Keratinocyte (primary cell): Measurements from ENCODE around the gene FGFR2. TPM values are rescaled to one million over a fixed set of nuclear protein-coding genes. Genes with fewer than 3 reads are reported as not detected.

Experiments used
- DNase-seq: peaks from one replicate; pipeline ENCODE4 v3.0.0-alpha.2; 2011; ENCODE audit warnings: low read depth, missing footprints, low spot score
- FAIRE-seq: peaks from 2 replicates; lab custom pipeline; 2011; peaks lifted over from hg19 to GRCh38; lab: Jason Lieb, UNC
- H2AFZ ChIP-seq: 2 replicates; pipeline ENCODE4 v1.6.0; 2012; ENCODE audit warnings: low read length, control low read depth, inconsistent platforms; ENCODE audit not compliant: control insufficient read depth
- H3K27ac ChIP-seq: 2 replicates; pipeline ENCODE4 v1.5.1; 2011; ENCODE audit warnings: low read length; ENCODE audit not compliant: control insufficient read depth, insufficient read depth
- H3K27me3 ChIP-seq: 3 replicates; pipeline ENCODE4 v1.6.0; 2011; ENCODE audit warnings: low read length; ENCODE audit not compliant: control insufficient read depth, insufficient read depth; ENCODE audit errors: extremely low read depth
- H3K36me3 ChIP-seq, 2 experiments: 2 replicates in 1 of 2; 3 replicates in 1 of 2; pipeline ENCODE4 v1.5.1; 2011; ENCODE audit warnings: low read length in 2 of 2, mild to moderate bottlenecking in 1 of 2; ENCODE audit not compliant: control insufficient read depth in 2 of 2, insufficient read depth in 2 of 2; ENCODE audit errors: extremely low read depth in 1 of 2
- H3K4me1 ChIP-seq: 3 replicates; pipeline ENCODE4 v1.5.1; 2011; ENCODE audit warnings: low read length; ENCODE audit not compliant: control insufficient read depth, insufficient read depth; ENCODE audit errors: extremely low read depth
- H3K4me2 ChIP-seq: 3 replicates; pipeline ENCODE4 v1.6.0; 2011; ENCODE audit warnings: low read depth, low read length; ENCODE audit not compliant: control insufficient read depth, insufficient read depth; ENCODE audit errors: extremely low read depth
- H3K4me3 ChIP-seq, 3 experiments: fragments of 200-600 bp in 1 of 3; sonication (generic) in 1 of 3; 2 replicates in 2 of 3; 3 replicates in 1 of 3; pipeline ENCODE4 v1.5.1; 2011 to 2016; ENCODE audit warnings: low read length in 3 of 3, mild to moderate bottlenecking in 3 of 3, control low read depth in 2 of 3, inconsistent platforms in 1 of 3, low read depth in 1 of 3, mixed read lengths in 1 of 3, mixed run types in 1 of 3, moderate library complexity in 1 of 3; ENCODE audit not compliant: control insufficient read depth in 2 of 3, insufficient read depth in 2 of 3; ENCODE audit errors: extremely low read depth in 1 of 3
- H3K79me2 ChIP-seq: 2 replicates; pipeline ENCODE4 v1.6.0; 2012; ENCODE audit warnings: low read length; ENCODE audit not compliant: control insufficient read depth, insufficient read depth
- H3K9ac ChIP-seq: 3 replicates; pipeline ENCODE4 v1.6.0; 2011; ENCODE audit warnings: low read length; ENCODE audit not compliant: control insufficient read depth, insufficient read depth; ENCODE audit errors: extremely low read depth
- H3K9me1 ChIP-seq: 3 replicates; pipeline ENCODE4 v1.6.0; 2011; ENCODE audit warnings: low read length; ENCODE audit not compliant: control insufficient read depth, insufficient read depth; ENCODE audit errors: extremely low read depth
- H3K9me3 ChIP-seq: 2 replicates; pipeline ENCODE4 v1.5.1; 2012; ENCODE audit warnings: low read depth, low read length; ENCODE audit not compliant: control insufficient read depth
- H4K20me1 ChIP-seq: 3 replicates; pipeline ENCODE4 v1.6.0; 2011; ENCODE audit warnings: low read length; ENCODE audit not compliant: control insufficient read depth, insufficient read depth; ENCODE audit errors: extremely low read depth
- EZH2 ChIP-seq: IDR thresholded peaks from one replicate; pipeline ENCODE4 v1.6.1; 2012; ENCODE audit warnings: inconsistent platforms, mild to moderate bottlenecking, low read length, moderate library complexity
- dilution Hi-C: fragments of 300-500 bp; cut with MboI; formaldehyde crosslinking; loops from one replicate; pipeline ENCODE4 v1.7.0; 2020; ENCODE audit warnings: low sequenced_read_pairs; ENCODE audit not compliant: extremely low pct_ligation_motif_present
- polyA plus RNA-seq, 5 experiments: library from polyadenylated mRNA; depleted of rRNA in 3 of 5; stranded (reverse) in 3 of 5; stranded (forward) in 1 of 5; unstranded in 1 of 5; fragments of >200 nt; gene quantifications; 1 replicate in 1 of 5; 2 replicates in 3 of 5; 3 replicates in 1 of 5; pipeline versions ENCODE4 v1.2.1 to v1.2.3, GENCODE V29; 2011 to 2012; ENCODE audit warnings: missing spikeins in 2 of 5, low read depth in 1 of 5, low replicate concordance in 1 of 5
- TF ChIP-seq, protein P1 (sequence below), 3 experiments: IDR thresholded peaks in 1 of 3; conservative IDR thresholded peaks in 1 of 3; optimal IDR thresholded peaks in 1 of 3; 2 replicates in 2 of 3; 3 replicates in 1 of 3; pipeline versions ENCODE3 to v1.5.1; 2011; ENCODE audit warnings: low read length in 3 of 3, mild to moderate bottlenecking in 3 of 3, moderate library complexity in 2 of 3, control low read depth in 1 of 3, inconsistent platforms in 1 of 3; ENCODE audit not compliant: insufficient read depth in 2 of 3; ENCODE audit errors: extremely low read depth in 1 of 3

Gene FGFR2
- polyA plus RNA-seq, 1 donor (not counting 4 experiments of a cell fraction or from before 2014, with no cell fraction given), result 20.6 TPM

DNA sequence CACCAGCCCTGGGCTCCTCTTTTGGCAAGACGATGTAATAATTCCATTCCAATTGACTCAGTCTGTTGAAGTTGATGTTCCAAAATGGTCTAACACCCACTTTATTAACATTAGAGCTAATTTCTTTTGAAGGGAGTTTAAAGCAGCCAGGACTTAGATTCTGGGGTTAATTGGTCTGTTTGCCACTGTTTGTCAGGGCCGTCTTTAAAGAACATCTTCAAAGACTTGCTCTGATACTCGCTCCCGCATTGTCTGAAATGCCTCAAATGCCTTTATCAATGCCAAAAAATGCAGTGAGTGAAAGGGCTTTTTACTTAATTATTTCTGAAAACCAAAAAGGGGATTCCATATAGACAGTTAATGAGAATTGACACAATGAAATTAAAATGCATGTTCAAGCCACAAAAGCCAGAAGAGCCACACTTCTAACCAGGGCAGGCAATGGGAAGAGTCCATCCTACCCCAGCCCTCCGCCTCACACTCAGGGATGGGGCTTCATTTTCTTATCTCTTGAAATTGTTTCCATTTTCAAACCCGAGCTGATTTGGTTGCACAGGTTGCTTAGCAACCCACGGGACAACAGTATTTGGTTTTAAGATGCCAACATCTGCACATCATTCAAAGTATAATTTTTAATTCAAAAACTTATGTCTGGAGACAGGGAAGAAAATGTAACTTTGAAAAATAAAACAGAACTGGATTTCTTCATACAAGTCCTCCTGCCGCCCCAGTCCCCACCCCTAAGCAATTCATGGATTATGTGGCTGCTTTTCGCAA lies 163.0 kb downstream of the FGFR2 start:
- Histone ChIP-seq H3K4me1 (no peaks in the 10 kb centered on the region), H2AFZ (no peak overlapping the region)
- dilution Hi-C loops, result no loop called here

DNA sequence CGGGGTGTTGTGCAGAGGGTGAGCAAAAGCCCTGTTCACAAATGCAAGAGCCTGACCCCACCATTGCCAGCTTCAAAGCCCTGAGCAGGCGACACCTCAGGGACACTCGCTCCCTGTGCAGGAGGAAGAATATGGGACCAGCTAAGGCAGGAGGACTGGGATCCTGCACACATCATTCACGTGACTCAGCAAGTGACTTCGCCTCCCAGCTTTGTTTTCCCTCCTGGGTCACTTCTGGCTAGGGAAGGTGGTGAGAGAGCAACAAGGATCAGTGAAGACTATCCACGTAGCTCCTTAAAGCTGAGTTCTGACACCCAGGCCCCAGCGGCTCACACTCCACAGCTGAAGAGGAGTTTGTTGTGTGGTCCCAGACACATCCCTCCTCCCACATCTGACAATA lies 164.3 kb downstream of the FGFR2 start:
- Histone ChIP-seq H3K4me3 (no peak overlapping the region), H3K4me2 (no peak overlapping the region), H3K9me1 (no peaks in the 10 kb centered on the region), H3K27ac (no peak overlapping the region), H3K27me3 (no peaks in the 10 kb centered on the region), H2AFZ (no peak overlapping the region), H3K4me1 (peaks cover 2% of the 10 kb centered on the region), H3K79me2 (no peaks in the 10 kb centered on the region), H3K9ac (no peak overlapping the region), H3K36me3 (no peaks in the 10 kb centered on the region), H4K20me1 (no peaks in the 10 kb centered on the region), H3K9me3 (no peaks in the 10 kb centered on the region)
- TF ChIP-seq, protein P1, sequence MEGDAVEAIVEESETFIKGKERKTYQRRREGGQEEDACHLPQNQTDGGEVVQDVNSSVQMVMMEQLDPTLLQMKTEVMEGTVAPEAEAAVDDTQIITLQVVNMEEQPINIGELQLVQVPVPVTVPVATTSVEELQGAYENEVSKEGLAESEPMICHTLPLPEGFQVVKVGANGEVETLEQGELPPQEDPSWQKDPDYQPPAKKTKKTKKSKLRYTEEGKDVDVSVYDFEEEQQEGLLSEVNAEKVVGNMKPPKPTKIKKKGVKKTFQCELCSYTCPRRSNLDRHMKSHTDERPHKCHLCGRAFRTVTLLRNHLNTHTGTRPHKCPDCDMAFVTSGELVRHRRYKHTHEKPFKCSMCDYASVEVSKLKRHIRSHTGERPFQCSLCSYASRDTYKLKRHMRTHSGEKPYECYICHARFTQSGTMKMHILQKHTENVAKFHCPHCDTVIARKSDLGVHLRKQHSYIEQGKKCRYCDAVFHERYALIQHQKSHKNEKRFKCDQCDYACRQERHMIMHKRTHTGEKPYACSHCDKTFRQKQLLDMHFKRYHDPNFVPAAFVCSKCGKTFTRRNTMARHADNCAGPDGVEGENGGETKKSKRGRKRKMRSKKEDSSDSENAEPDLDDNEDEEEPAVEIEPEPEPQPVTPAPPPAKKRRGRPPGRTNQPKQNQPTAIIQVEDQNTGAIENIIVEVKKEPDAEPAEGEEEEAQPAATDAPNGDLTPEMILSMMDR (optimal IDR thresholded peaks at IDR 0.05 in 1 of 3, IDR thresholded peaks at IDR 0.05 in 1 of 3, conservative IDR thresholded peaks at IDR 0.05 in 1 of 3; ENCODE audit: extremely low read depth in 1 of 3, insufficient read depth in 2 of 3, low read length in 3 of 3), result no peak
- TF ChIP-seq EZH2, result no peak
- dilution Hi-C loops, result no loop called here
- FAIRE-seq (no peak), DNase-seq (no peak)

More for the DNA sequence above, 163.0 kb downstream of the FGFR2 start:
- Histone ChIP-seq H3K4me2 (no peak overlapping the region), H3K9me3 (no peaks in the 10 kb centered on the region), H3K79me2 (no peaks in the 10 kb centered on the region), H3K9ac (no peak overlapping the region), H3K9me1 (no peaks in the 10 kb centered on the region), H4K20me1 (no peaks in the 10 kb centered on the region), H3K4me3 (no peak overlapping the region), H3K36me3 (no peaks in the 10 kb centered on the region), H3K27ac (no peak overlapping the region), H3K27me3 (no peaks in the 10 kb centered on the region)
- no peak for FAIRE-seq
- no peak for DNase-seq
- TF ChIP-seq EZH2, result no peak
- TF ChIP-seq, protein P1 (optimal IDR thresholded peaks at IDR 0.05 in 1 of 3, IDR thresholded peaks at IDR 0.05 in 1 of 3, conservative IDR thresholded peaks at IDR 0.05 in 1 of 3; ENCODE audit: extremely low read depth in 1 of 3, insufficient read depth in 2 of 3, low read length in 3 of 3), result no peak
